Endothelial cell of umbilical vein (primary cell): Measurements from ENCODE around the gene USP28. TPM values are rescaled to one million over a fixed set of nuclear protein-coding genes. Genes with fewer than 3 reads are reported as not detected.

ENCODE experiments used
- BruUV-seq: library from RNA; stranded (reverse); fragments of 400-500 nt; replicated peaks from 2 replicates; lab custom pipeline; 2021; lab: Mats Ljungman, UMichigan
- CTCF ChIA-PET: fragments of 300-600, 350-600 bp; sonication (Branson Sonifier 250); formaldehyde crosslinking; loops from one replicate; lab custom pipeline; 2021; ENCODE audit warnings: antibody characterized with exemption, inconsistent platforms; lab: Charles Lee
- POLR2A ChIA-PET: fragments of 300-600, 350-600 bp; sonication (Branson Sonifier 250); formaldehyde crosslinking; loops from one replicate; lab custom pipeline; 2021; ENCODE audit warnings: antibody characterized with exemption, inconsistent platforms; lab: Charles Lee
- DNase-seq: peaks from one replicate; pipeline ENCODE4 v3.0.0-alpha.2; 2011; ENCODE audit warnings: low read depth, low spot score
- FAIRE-seq: peaks from 2 replicates; lab custom pipeline; 2011; peaks lifted over from hg19 to GRCh38; lab: Jason Lieb, UNC
- H2AFZ ChIP-seq: 2 replicates; pipeline ENCODE4 v1.6.0; 2012; ENCODE audit warnings: low read depth, low read length, control low read depth, inconsistent platforms
- H3K27ac ChIP-seq: 2 replicates; pipeline ENCODE4 v1.5.1; 2011; ENCODE audit warnings: low read depth, mild to moderate bottlenecking, control low read depth, low read length, moderate library complexity; ENCODE audit not compliant: insufficient read depth
- H3K27me3 ChIP-seq, 2 experiments: 2 replicates each; pipeline versions ENCODE4 v1.6.0 to v1.6.1; 2011; ENCODE audit warnings: low read length in 2 of 2, mixed read lengths in 1 of 2; ENCODE audit not compliant: control insufficient read depth in 2 of 2, insufficient read depth in 2 of 2
- H3K36me3 ChIP-seq, 2 experiments: 2 replicates in 1 of 2; 3 replicates in 1 of 2; pipeline ENCODE4 v1.5.1; 2011; ENCODE audit warnings: low read length in 2 of 2, mild to moderate bottlenecking in 1 of 2, moderate library complexity in 1 of 2; ENCODE audit not compliant: control insufficient read depth in 2 of 2, insufficient read depth in 2 of 2; ENCODE audit errors: extremely low read depth in 1 of 2
- H3K4me1 ChIP-seq: 3 replicates; pipeline ENCODE4 v1.5.1; 2011; ENCODE audit warnings: mild to moderate bottlenecking, low read length; ENCODE audit not compliant: control insufficient read depth, insufficient read depth; ENCODE audit errors: extremely low read depth
- H3K4me2 ChIP-seq: 2 replicates; pipeline ENCODE4 v1.6.1; 2011; ENCODE audit warnings: low read length, control low read depth, mixed read lengths; ENCODE audit not compliant: insufficient read depth
- H3K4me3 ChIP-seq, 3 experiments: fragments of 200-600 bp in 1 of 3; sonication (generic), shearing (Covaris generic) in 1 of 3; replicated peaks in 1 of 3; 2 replicates each; pipeline ENCODE4 v1.5.1; 2011 to 2016; ENCODE audit warnings: control low read depth in 3 of 3, low read length in 3 of 3, mild to moderate bottlenecking in 2 of 3, inconsistent platforms in 1 of 3, low read depth in 1 of 3, moderate library complexity in 1 of 3; ENCODE audit not compliant: insufficient read depth in 1 of 3
- H3K79me2 ChIP-seq: 2 replicates; pipeline ENCODE4 v1.6.0; 2012; ENCODE audit warnings: low read length, inconsistent platforms; ENCODE audit not compliant: control insufficient read depth, insufficient read depth
- H3K9ac ChIP-seq: replicated peaks from 2 replicates; pipeline ENCODE3; 2011; ENCODE audit warnings: low read length, control low read depth; ENCODE audit not compliant: insufficient read depth; ENCODE audit errors: extremely low read depth
- H3K9me1 ChIP-seq: replicated peaks from 3 replicates; pipeline ENCODE4 v1.6.0; 2011; ENCODE audit warnings: mild to moderate bottlenecking, low read length; ENCODE audit not compliant: control insufficient read depth, insufficient read depth; ENCODE audit errors: extremely low read depth
- H3K9me3 ChIP-seq: replicated peaks from 2 replicates; pipeline ENCODE4 v1.5.1; 2012; ENCODE audit warnings: low read length, inconsistent platforms; ENCODE audit not compliant: control insufficient read depth, insufficient read depth
- H4K20me1 ChIP-seq: replicated peaks from 2 replicates; pipeline ENCODE3; 2011; ENCODE audit warnings: mild to moderate bottlenecking, low read length; ENCODE audit not compliant: control insufficient read depth, insufficient read depth; ENCODE audit errors: extremely low read depth
- EZH2 ChIP-seq: IDR thresholded peaks from 2 replicates; pipeline ENCODE4 v1.6.1; 2012; ENCODE audit warnings: borderline replicate concordance, low read depth, mild to moderate bottlenecking, moderate library complexity, low read length, inconsistent platforms; ENCODE audit not compliant: severe bottlenecking
- FOS ChIP-seq: IDR thresholded peaks from 2 replicates; pipeline ENCODE4 v1.6.1; 2011; ENCODE audit warnings: mild to moderate bottlenecking, low read length, moderate library complexity, borderline replicate concordance; ENCODE audit not compliant: insufficient read depth
- GATA2 ChIP-seq: IDR thresholded peaks from 2 replicates; pipeline ENCODE4 v1.7.0; 2011; ENCODE audit warnings: low read depth, mild to moderate bottlenecking, moderate library complexity, mixed read lengths, low read length; ENCODE audit not compliant: insufficient read length, insufficient read depth
- JUN ChIP-seq: IDR thresholded peaks from 2 replicates; pipeline ENCODE4 v1.6.1; 2011; ENCODE audit warnings: borderline replicate concordance, low read depth; ENCODE audit not compliant: insufficient read length, insufficient read depth
- MYC ChIP-seq: IDR thresholded peaks from one replicate; pipeline ENCODE4 v1.6.1; 2011; ENCODE audit warnings: mild to moderate bottlenecking, low read depth, low read length
- POLR2A ChIP-seq: IDR thresholded peaks from 2 replicates; pipeline ENCODE4 v1.6.1; 2012; ENCODE audit warnings: low read depth, mild to moderate bottlenecking, control low read depth, low read length
- POLR2AphosphoS5 ChIP-seq: IDR thresholded peaks from 2 replicates; pipeline ENCODE4 v1.6.1; 2012; ENCODE audit warnings: low read depth, mild to moderate bottlenecking, control low read depth, low read length, moderate library complexity; ENCODE audit not compliant: insufficient read depth
- dilution Hi-C: fragments of 300-500 bp; cut with MboI; formaldehyde crosslinking; loops from one replicate; pipeline ENCODE4 v1.15.0; 2019; ENCODE audit warnings: low sequenced_read_pairs; ENCODE audit not compliant: extremely low pct_ligation_motif_present
- intact Hi-C: fragments of 100-400 bp; cut with micrococcal nuclease; formaldehyde crosslinking; loops from one replicate; pipeline ENCODE4 v1.10.0; 2022
- polyA plus RNA-seq, 4 experiments: library from polyadenylated mRNA; depleted of rRNA in 3 of 4; stranded (reverse) in 3 of 4; unstranded in 1 of 4; fragments of >200 nt; gene quantifications; 2 replicates each; pipeline versions ENCODE4 v1.2.1 to v1.2.3, GENCODE V29; 2011 to 2012; ENCODE audit warnings: missing spikeins in 1 of 4
- total RNA-seq: library from RNA; stranded (reverse); gene quantifications from 2 replicates; pipeline ENCODE4 v1.2.3, GENCODE V29; 2021
- TF ChIP-seq, protein P1 (sequence below), 2 donors: IDR thresholded peaks; 1 replicate in 1 of 2; 2 replicates in 1 of 2; pipeline ENCODE4 v1.5.1; 2011; ENCODE audit warnings: low read length in 2 of 2, mild to moderate bottlenecking in 2 of 2, moderate library complexity in 2 of 2, control low read depth in 1 of 2, inconsistent platforms in 1 of 2, low read depth in 1 of 2; ENCODE audit not compliant: insufficient read depth in 1 of 2; ENCODE audit errors: extremely low read depth in 1 of 2
- TF ChIP-seq, protein P2 (sequence below): IDR thresholded peaks from 2 replicates; pipeline ENCODE4 v1.6.1; 2011; ENCODE audit not compliant: insufficient read depth, insufficient read length

USP28 gene
- total and polyA plus RNA-seq, 2 donors (not counting 3 experiments of a cell fraction or from before 2014, with no cell fraction given): 19.2 to 29.6 TPM

DNA sequence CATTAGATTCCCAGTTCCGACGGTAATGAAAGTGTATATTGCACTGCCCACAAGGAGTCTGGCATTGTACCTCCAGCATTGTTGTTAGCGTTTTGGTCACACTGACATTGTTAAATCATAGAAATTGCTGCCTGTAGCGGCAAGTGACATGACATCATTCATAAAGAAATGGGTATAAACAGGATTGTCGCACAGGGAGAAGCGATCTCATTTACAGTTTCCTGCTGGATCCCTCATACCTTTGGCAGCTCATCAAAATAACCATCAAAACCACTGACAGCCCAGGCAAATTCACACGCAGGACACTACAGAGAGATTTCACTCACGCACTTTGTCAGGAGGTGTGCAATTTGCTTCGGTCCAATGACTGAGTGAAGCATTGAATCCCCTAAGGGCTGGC is 32.7 kb upstream of the USP28 start:
- no peaks in the 10 kb centered on the region for H3K9me1 ChIP-seq
- intact Hi-C loops (no loop called here), dilution Hi-C loops (no loop called here)
- no peak overlapping the region for H3K9ac ChIP-seq
- H3K9me3 ChIP-seq: no peaks in the 10 kb centered on the region
- H3K27ac ChIP-seq: no peak overlapping the region
- TF ChIP-seq POLR2A: no peak
- TF ChIP-seq, protein P1, sequence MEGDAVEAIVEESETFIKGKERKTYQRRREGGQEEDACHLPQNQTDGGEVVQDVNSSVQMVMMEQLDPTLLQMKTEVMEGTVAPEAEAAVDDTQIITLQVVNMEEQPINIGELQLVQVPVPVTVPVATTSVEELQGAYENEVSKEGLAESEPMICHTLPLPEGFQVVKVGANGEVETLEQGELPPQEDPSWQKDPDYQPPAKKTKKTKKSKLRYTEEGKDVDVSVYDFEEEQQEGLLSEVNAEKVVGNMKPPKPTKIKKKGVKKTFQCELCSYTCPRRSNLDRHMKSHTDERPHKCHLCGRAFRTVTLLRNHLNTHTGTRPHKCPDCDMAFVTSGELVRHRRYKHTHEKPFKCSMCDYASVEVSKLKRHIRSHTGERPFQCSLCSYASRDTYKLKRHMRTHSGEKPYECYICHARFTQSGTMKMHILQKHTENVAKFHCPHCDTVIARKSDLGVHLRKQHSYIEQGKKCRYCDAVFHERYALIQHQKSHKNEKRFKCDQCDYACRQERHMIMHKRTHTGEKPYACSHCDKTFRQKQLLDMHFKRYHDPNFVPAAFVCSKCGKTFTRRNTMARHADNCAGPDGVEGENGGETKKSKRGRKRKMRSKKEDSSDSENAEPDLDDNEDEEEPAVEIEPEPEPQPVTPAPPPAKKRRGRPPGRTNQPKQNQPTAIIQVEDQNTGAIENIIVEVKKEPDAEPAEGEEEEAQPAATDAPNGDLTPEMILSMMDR (IDR thresholded peaks at IDR 0.05; ENCODE audit: extremely low read depth in 1 of 2, insufficient read depth in 1 of 2, low read depth in 1 of 2, low read length in 2 of 2): no peak
- no peak for TF ChIP-seq POLR2AphosphoS5
- TF ChIP-seq EZH2: no peak
- no peak for TF ChIP-seq GATA2
- no peak for TF ChIP-seq MYC
- TF ChIP-seq, protein P2, sequence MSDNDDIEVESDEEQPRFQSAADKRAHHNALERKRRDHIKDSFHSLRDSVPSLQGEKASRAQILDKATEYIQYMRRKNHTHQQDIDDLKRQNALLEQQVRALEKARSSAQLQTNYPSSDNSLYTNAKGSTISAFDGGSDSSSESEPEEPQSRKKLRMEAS: no peak
- no peak for TF ChIP-seq JUN
- TF ChIP-seq FOS: no peak
- ChIA-PET POLR2A (no interaction called here), CTCF (interaction anchor here (6.2 to 6.9 kb wide), 2 partner anchors 13 to 354 kb away, joined by 42 to 55 read pairs; no protein-coding TSS in a partner anchor)
- no peaks in the 10 kb centered on the region for H3K36me3 ChIP-seq
- H3K27me3 ChIP-seq: peaks cover 13 to 34% of the 10 kb centered on the region in 2 experiments
- no peak overlapping the region for H2AFZ ChIP-seq
- no TSS peak for BruUV-seq
- no peaks in the 10 kb centered on the region for H3K4me1 ChIP-seq
- H3K79me2 ChIP-seq: no peaks in the 10 kb centered on the region
- H3K4me3 ChIP-seq: no peak overlapping the region
- DNase-seq (no peak), FAIRE-seq (no peak)
- H4K20me1 ChIP-seq: no peaks in the 10 kb centered on the region
- no peak overlapping the region for H3K4me2 ChIP-seq
